Activated CD4-positive, CD25-positive, alpha-beta regulatory T cell treated with anti-CD3 and anti-CD28 coated beads, Interleukin-2, amount 50 U/mL, for 72 hours (primary cell): ENCODE data around the gene PLSCR5.

Source experiments
- DNase-seq: peaks from one replicate; pipeline ENCODE4 v3.0.0; 2021

Gene PLSCR5

GRCh38 chr3:146605106-146605505 is at the start of gene PLSCR5:
PLSCR5 (minus strand) TSS chr3:146605346; CDS start chr3:146605212, 134 bp downstream.
- no peak for DNase-seq

DNA sequence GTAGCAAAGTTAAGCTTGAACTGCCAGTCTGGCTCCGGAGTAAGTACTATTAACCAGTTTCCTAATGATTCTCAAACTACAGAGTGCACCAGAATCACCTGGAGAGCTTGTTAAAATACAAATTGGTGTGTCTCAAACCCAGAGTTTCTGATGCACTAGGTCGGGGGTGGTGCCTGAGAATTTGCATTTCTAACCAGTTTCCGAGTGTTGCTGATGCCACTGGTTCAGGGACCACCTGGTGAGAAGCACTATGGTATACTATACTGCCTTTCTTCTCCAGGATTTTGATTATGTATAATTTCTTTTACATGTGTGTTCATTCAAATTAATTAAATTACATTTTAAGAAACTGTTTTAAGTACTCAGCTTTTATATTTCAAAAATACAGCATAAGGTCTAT is 48.8 kb upstream of the PLSCR5 start:
- DNase-seq = no peak

DNA sequence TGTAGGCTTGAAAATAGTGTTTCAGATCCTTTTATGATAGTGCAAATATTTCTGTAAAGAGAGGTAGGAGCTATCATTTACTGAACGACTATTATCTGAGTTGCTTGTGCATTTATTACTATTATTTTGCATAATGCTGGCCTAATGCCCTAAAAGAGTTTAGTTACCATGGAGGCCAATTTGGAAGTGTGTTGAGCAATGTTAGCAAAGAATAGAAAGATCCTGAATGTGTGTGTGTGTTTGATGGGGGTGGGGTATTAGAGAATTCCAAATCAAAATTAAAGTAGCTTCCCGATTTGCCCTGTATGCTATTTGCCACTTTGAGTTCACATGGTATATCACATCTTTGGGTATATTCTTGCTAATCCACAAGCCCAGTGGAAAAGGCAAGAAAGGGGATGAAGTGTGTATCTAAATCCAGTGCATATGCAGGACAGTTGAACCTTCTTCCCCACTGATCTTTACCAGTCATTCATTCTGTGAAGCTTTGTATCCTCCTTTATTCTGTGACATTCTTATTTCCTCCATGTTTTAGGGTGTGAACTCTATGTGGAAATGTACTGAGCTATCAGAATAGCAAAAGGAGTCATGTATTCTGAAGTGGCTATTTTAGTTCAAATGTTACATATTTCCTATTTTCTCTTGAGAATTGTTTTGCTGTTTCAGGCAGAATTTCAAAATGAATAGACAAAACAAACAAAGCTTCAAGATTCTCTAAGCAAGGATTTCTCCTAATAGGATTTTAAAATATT is 45.7 kb upstream of the PLSCR5 start:
- DNase-seq = no peak

DNA sequence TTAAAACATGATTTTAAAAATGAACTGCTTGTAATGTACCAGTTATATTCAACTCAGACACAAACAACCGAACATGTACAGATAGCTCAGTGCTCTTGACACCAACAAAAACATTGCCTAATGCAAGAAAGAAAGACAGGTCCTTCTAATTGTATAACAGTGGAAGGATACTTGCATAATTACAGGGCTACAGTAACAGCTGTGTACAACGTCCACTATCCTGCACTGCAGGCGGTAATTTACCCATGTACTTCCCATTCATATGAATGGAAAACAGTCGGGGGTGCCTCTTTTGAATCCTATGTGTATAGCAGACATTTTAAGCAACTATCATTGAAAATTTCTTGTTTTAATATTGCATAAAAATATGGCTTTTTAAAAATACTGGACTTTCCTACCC is 41.1 kb upstream of the PLSCR5 start:
- DNase-seq = no peak

DNA sequence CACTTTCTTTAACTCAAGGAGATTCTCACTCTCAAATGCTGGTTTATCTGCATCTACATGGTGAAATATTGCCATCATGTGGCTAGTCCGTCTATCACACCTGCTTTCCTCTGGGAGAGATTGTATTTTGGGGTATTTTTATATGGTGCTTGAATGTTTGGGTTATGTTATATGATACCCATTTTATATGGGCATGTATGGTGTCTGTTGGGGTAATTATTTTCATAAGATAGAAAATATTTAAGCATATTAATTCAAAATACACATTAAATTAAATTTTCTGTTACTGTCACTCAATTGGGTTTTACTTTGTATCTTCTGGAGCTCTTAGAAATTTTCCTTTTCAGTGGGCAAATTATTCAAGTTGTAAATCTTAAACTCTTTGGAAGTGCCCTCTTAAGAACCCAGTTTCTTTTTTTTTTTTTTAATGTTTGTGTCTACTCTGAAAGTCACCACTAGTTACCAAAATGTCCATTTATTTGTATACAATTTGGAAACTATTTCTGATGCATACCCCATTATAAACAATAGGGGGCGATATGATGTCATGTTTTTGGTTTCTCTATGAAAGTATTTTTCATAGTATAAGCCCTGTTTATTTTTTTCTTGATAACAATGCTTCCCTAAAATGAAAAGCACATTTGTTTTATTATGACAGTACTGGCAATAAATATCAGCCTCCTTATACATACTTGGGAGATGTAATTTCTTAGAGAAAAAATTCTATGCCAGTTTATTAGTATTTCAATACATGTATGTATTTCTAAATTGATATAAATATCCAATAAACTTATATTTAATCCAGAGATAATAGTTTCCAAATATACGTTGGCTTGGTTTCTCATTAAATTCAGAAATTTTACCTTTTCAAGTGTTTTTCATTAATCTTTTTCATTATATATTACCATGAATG is 36.1 kb upstream of the PLSCR5 start:
- DNase-seq = no peak

DNA sequence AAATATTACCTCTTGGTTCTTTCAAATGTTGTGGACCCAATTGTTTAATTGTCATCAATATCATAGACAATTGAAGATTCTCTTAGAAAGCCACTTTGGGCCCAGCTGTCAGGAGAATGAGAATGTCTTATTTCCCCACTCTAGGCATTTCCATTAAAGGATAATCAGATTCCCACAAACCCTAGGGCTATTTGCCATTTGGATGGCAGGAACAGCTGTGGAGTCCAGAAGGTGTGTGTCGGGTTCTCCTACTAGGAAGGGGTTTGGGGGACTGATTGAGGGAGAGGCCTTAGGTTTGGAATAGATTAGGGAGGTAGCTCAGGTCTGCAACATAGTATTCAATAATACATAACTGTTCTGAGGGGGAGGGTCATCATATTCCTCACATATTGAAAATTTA is 35.2 kb upstream of the PLSCR5 start:
- no peak for DNase-seq

DNA sequence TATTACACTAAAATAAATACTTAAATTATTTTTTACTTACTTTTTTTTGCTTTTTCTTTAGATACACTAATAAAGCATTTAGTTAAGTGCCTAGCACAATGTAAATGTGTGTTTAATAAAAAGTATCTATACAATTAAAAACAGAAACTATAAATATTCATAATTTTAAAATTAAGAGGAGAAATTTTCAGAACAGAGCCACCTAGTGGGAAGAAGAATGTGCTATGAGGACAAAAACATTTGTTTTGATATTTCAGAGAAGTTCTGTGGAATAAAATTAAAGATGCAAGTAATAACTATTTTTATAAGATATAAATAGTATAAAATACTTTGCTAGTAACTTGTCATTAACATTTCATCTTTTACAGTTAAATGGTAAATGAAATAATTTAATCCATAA is 33.6 kb upstream of the PLSCR5 start:
- DNase-seq = no peak

GRCh38 chr3:146637871-146638270 is 32.7 kb upstream of the PLSCR5 start:
- DNase-seq = no peak

GRCh38 chr3:146636881-146637280 is 31.7 kb upstream of the PLSCR5 start:
- DNase-seq = no peak

- DNase-seq = no peak
Measured at GRCh38 chr3:146634346-146634745, 29.2 kb upstream of the PLSCR5 start.

DNA sequence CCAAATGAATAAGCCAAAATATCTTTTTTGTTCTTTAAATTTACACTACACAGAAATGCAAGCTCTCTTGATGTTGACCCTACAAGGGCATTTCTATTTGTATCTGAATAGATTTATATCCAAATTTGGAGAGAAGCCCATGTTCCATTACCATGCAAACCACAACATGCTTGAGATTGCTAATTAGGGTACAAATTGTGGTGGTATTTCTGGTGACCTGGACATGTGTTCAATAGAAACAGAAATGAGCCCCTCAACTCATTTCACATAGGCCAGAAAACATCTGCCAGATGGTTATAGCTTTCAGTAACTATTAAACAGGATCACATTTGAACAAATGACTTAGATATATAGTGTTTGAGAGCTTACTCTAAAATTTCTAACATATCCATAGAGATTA is 23.5 kb upstream of the PLSCR5 start:
- DNase-seq = no peak

DNA sequence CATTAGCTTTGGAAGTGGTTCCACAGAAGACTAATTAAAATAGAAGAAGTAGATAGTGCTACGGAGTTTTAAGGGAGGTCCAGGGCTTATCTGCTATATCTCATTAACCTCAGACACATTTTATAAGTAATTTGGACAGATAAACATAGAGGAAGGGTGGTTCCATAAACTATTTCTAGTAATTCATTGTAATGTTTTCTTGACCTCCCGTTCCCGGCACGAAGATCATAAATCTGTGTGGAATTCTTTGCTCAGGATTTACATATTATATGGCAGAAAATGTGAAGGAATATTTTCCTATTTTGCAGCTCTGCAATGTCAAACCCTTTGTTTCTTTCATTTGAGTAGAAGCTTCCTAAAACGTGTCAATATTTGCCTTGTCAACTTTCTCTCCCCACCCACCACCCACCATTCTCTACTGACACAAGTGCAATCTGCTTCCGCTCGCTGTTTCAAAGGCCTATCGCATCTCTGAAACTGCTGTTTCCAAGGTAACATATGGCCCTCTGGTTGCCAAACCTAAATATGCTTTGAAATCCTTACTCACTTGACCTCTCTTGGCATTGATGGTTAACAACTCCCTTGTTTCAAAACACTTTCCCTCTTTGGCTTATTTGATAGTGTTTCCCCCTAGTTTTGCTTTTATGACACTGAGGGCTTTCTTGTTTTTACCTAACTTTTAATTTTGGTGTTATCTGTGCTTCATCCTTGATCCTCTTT is 21.4 kb upstream of the PLSCR5 start:
- DNase-seq = no peak

- no peak for DNase-seq
Measured at GRCh38 chr3:146625186-146625775, 20.1 kb upstream of the PLSCR5 start.

DNA sequence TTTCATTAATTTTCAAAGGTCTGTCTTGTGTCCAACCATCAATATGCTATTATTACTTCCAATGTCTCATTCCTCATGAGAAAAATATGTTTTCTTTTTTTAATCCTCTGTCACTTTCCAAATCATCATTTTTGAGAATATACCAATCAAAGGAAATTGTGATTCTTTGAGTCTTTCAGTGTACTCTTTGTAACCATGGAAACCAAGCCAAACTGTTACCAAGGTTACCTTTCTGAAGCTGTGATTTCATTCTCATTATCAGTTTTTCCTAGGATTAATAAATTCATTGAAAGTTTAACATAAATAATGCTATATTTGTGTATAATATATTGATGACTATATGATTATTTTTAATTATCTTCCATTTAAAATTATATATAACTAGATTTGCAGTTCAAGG is 16.6 kb upstream of the PLSCR5 start:
- no peak for DNase-seq

DNA sequence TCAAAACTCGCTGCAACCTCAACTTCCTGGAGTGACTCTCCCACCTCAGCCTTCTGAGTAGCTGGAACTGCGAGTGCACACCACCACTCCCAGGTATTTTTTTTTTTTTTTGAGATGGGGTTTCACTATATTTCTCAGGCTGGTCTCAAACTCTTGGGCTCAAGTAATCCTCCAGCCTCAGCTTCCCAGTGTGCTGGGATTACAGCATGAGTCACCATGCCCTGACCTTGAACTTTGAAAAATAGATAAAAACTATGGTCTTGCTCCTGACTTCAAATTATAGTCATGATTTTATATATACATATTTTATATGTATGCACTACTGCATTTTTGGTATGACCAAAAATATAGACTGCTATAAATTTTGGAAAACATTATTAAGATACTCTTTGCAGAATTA is 6.9 kb upstream of the PLSCR5 start:
- no peak for DNase-seq

DNA sequence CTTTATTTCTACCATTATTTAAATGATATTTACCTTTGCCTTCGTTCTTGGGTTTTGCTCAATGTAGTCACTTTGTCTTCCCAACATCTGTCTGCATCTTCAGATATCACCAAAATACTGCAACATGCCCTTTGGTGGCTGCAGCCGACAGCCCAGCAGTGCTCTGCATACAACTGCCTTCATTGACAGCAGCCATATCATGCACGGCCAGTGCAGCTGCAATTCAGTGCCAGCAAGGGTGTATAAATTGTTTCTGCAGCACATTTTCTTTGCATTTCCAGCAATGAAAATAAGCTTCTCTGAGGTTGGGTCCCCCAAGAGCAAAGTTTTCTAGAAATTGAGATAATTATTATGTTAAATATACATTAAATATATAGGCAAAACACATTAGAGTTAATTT is 6.0 kb upstream of the PLSCR5 start:
- DNase-seq = no peak

DNA sequence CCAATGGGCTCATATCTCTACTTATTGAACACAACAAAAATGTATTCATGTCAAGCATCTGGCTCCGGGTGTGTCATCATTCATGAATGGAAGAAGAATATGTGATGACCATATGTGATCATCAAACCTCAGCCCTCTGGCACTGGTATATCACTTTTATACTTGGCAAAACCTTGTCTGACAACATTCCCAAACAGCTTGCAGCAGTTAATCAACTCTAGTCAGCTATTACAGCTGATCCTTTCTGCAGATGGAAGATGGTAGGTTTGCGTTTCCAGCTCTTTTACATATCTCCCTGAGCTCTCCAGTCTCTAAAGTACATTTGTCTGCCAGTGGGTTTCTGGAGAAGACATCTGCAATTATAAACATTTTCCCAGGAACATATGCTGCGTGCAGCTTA is 6.6 kb downstream of the PLSCR5 start:
- no peak for DNase-seq

GRCh38 chr3:146594843-146595482 is 10.2 kb downstream of the PLSCR5 start:
- no peak for DNase-seq

DNA sequence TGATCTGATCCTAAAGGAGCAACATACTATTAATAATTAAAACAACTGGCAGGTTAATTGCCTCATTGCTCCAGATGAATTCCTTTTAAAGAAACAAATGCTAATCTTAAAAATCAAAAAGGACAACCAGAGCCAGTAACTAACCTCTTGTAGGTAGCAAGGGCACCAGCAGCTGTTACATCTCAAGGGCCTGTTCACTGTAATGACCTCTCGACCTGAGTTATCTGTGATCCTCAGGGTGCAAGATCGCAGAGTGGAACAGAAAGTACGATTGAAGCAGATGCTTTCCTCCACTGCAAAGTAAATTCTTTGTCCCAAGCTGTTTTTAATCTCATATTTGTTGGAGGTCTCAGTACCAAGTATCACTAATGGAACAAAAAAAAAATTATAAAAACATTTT is 11.4 kb downstream of the PLSCR5 start:
- no peak for DNase-seq

DNA sequence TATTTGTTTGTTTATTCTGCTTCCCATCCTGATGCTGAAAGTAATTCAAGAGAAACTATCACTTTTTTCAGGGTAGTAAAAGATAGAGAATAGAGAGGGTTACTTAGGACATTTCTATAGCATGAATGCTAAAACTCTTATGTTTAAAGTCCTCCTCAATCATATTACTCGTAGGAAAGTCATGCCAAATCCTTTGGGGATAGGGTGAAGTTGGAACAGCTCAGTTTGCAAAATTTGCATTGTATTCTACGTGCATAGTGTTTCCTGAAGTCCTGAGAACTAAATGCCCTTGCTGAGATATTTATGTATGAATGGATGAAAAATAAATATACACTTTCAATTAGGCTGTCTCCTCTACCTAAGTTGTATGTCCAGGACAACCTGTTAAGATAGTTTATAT is 14.6 kb downstream of the PLSCR5 start:
- DNase-seq = no peak

- no peak for DNase-seq
Measured at GRCh38 chr3:146589899-146590508, 15.1 kb downstream of the PLSCR5 start.

DNA sequence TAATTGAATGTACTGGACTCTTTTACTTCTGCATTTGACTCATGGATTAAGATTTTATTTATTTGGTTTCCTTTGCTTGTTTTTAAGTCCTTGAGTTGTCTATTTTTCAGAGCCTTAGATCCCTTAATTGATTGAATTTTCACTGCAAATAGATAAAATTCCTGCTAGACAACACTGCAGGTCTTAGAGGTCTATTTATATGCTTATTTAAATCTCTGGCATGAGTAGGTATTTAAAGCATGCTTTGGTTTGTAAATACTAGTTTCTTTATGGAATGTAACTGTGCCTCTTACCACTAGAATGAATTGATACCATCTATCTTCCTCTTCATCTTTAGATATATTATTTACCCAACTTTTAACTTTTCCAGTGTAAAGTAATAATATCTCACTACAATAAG is 20.0 kb downstream of the PLSCR5 start:
- DNase-seq = no peak
